Neural cell (in vitro differentiated cells): Measurements from ENCODE around the gene LILRB4.

ENCODE experiments used
- CTCF ChIP-seq: fragments of 450-650 bp; IDR thresholded peaks from 2 replicates; pipeline ENCODE4 v1.5.1; 2014; ENCODE audit warnings: antibody characterized with exemption, mild to moderate bottlenecking, moderate library complexity; ENCODE audit not compliant: poor library complexity, severe bottlenecking
- EP300 ChIP-seq: fragments of 450-650 bp; conservative IDR thresholded peaks from 2 replicates; pipeline ENCODE4 v1.6.1; 2014; ENCODE audit warnings: antibody characterized with exemption, mild to moderate bottlenecking, moderate library complexity; ENCODE audit not compliant: poor library complexity, severe bottlenecking
- EZH2 ChIP-seq: fragments of 200-600, 300-800 bp; shearing (Covaris generic), sonication (generic); IDR thresholded peaks from 2 replicates; pipeline ENCODE4 v1.6.1; 2014; ENCODE audit warnings: antibody characterized with exemption, low read length, borderline replicate concordance, mild to moderate bottlenecking; ENCODE audit not compliant: insufficient read depth, poor library complexity, severe bottlenecking
- MXI1 ChIP-seq: fragments of 450-650 bp; conservative IDR thresholded peaks from 2 replicates; pipeline ENCODE4 v1.6.1; 2014; ENCODE audit warnings: antibody characterized with exemption, mild to moderate bottlenecking; ENCODE audit not compliant: poor library complexity, severe bottlenecking
- POLR2AphosphoS5 ChIP-seq: IDR thresholded peaks from 2 replicates; pipeline ENCODE4 v1.6.1; 2012
- RAD21 ChIP-seq: fragments of 450-650 bp; conservative IDR thresholded peaks from 2 replicates; pipeline ENCODE4 v1.6.1; 2014; ENCODE audit warnings: antibody characterized with exemption, mild to moderate bottlenecking, moderate library complexity
- REST ChIP-seq: IDR thresholded peaks from 2 replicates; pipeline ENCODE4 v1.6.1; 2012; ENCODE audit warnings: borderline replicate concordance
- SMC3 ChIP-seq: fragments of 450-650 bp; conservative IDR thresholded peaks from 2 replicates; pipeline ENCODE4 v1.6.1; 2014; ENCODE audit warnings: antibody characterized with exemption, mild to moderate bottlenecking, moderate library complexity; ENCODE audit not compliant: poor library complexity
- TAF1 ChIP-seq: IDR thresholded peaks from 2 replicates; pipeline ENCODE4 v1.6.1; 2012; ENCODE audit warnings: low read depth

GRCh38 chr19:54668353-54668752 lies 5.6 kb downstream of the LILRB4 start:
- TF ChIP-seq CTCF (no peak), POLR2AphosphoS5 (no peak), EZH2 (no peak), RAD21 (no peak), MXI1 (no peak), EP300 (no peak), REST (no peak), TAF1 (no peak), SMC3 (no peak)
